ENCODE measurements around the gene SSR4. TPM values are rescaled to one million over a fixed set of nuclear protein-coding genes. Genes with fewer than 3 reads are reported as not detected.

SSR4 gene
- total RNA-seq, 1 experiment from 2014 or later: 203 TPM

- TF ChIP-seq ZNF281 (CRISPR knock-in tag; IDR thresholded peaks at IDR 0.05) (no peak), GTF2I (CRISPR knock-in tag; conservative IDR thresholded peaks at IDR 0.05) (no peak), KAT7 (CRISPR knock-in tag; IDR thresholded peaks at IDR 0.05; ENCODE audit: borderline replicate concordance) (no peak), SMAD4 (CRISPR knock-in tag; IDR thresholded peaks at IDR 0.05) (no peak), ATF6 (CRISPR knock-in tag; IDR thresholded peaks at IDR 0.05) (no peak), USF1 (CRISPR knock-in tag; IDR thresholded peaks at IDR 0.05) (no peak), ZNF671 (CRISPR knock-in tag; IDR thresholded peaks at IDR 0.05) (no peak), PREB (CRISPR knock-in tag; IDR thresholded peaks at IDR 0.05; ENCODE audit: borderline replicate concordance) (no peak), ZNF317 (CRISPR knock-in tag; IDR thresholded peaks at IDR 0.05; ENCODE audit: borderline replicate concordance, low read depth) (no peak), JUN (CRISPR knock-in tag; IDR thresholded peaks at IDR 0.05) (no peak)
These were observed 33.4 kb downstream of the SSR4 start (continued) for GRCh38 chrX:153827903-153828302.

GRCh38 chrX:153828308-153828707, 33.8 kb downstream of the SSR4 start:
- POLR2A ChIA-PET: interaction anchor here (0.6 kb wide), 1 partner anchor 81 kb away, joined by 3 read pairs; no protein-coding TSS in a partner anchor
- no peak for DNase-seq (ENCODE audit: low spot score)

More at GRCh38 chrX:153828308-153828707, 33.8 kb downstream of the SSR4 start:
- peaks cover 55% of the 10 kb centered on the region for H3K4me1 Mint-ChIP-seq
- ATAC-seq: no peak
- TF ChIP-seq ERG (CRISPR knock-in tag; IDR thresholded peaks at IDR 0.05): no peak
- no peak for TF ChIP-seq USF1 (CRISPR knock-in tag; IDR thresholded peaks at IDR 0.05)
- TF ChIP-seq E2F4 (CRISPR knock-in tag; IDR thresholded peaks at IDR 0.05; ENCODE audit: borderline replicate concordance, low read depth): no peak
- no peak for TF ChIP-seq STAT6 (CRISPR knock-in tag; conservative IDR thresholded peaks at IDR 0.05; ENCODE audit: low read depth)
- no peak for TF ChIP-seq MYBL2 (CRISPR knock-in tag; IDR thresholded peaks at IDR 0.05)
- no peak for TF ChIP-seq AR (CRISPR knock-in tag; IDR thresholded peaks at IDR 0.05)
- TF ChIP-seq NR3C1 (CRISPR knock-in tag; conservative IDR thresholded peaks at IDR 0.05; ENCODE audit: low read depth): no peak
- no peak for TF ChIP-seq ZNF219 (CRISPR knock-in tag; IDR thresholded peaks at IDR 0.05; ENCODE audit: borderline replicate concordance)
- TF ChIP-seq CREB1 (CRISPR knock-in tag; IDR thresholded peaks at IDR 0.05): no peak
- no peak for TF ChIP-seq ZNF317 (CRISPR knock-in tag; IDR thresholded peaks at IDR 0.05; ENCODE audit: borderline replicate concordance, low read depth)
- H3K4me3 Mint-ChIP-seq: peak overlapping the region; percentile 75
- H3K36me3 Mint-ChIP-seq: peaks cover 9% of the 10 kb centered on the region; the same call in 1 of the 2 replicates
- H3K9me3 Mint-ChIP-seq: no peaks in the 10 kb centered on the region
- peaks cover 3% of the 10 kb centered on the region; the same call in 1 of the 2 replicates for H3K27me3 Mint-ChIP-seq (ENCODE audit: low read depth)
- CTCF ChIA-PET: interaction anchor here (1.8 kb wide), 1 partner anchor 119 kb away, joined by 5 read pairs; no protein-coding TSS in a partner anchor
- H3K27ac Mint-ChIP-seq: peak overlapping the region; percentile 86

Data from WTC11 (cell line).